NCI-H187 treated with DMSO at 0.1 percent for 48 hours (cell line): ENCODE results near the gene PPP2R2B.

Source experiments
- DNase-seq: peaks from one replicate; lab custom pipeline; 2025; lab: John Stamatoyannopoulos, UW

Gene PPP2R2B

DNA sequence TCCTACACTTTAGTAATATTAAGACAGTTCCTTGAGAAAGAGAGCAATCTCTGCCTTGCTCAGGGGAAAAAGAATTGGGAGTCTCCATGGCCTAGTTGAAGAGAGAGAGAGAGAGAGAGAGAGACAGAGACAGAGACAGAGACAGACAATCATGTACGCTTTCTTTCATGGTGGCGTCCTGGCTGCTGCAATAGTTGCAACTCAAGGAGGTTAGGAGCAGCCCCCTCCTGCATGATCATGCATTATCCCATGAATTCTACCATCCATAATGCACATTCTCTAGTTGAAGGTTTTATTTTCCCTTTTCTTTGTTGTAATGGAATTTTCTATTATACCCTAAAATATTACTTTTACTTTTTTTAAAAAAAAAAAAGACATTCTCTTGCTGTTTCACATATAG lies 50.7 kb downstream of the PPP2R2B start:
- no peak for DNase-seq

- DNase-seq: no peak
These were observed 53.5 kb downstream of the PPP2R2B start for GRCh38 chr5:146825033-146825432.

DNA sequence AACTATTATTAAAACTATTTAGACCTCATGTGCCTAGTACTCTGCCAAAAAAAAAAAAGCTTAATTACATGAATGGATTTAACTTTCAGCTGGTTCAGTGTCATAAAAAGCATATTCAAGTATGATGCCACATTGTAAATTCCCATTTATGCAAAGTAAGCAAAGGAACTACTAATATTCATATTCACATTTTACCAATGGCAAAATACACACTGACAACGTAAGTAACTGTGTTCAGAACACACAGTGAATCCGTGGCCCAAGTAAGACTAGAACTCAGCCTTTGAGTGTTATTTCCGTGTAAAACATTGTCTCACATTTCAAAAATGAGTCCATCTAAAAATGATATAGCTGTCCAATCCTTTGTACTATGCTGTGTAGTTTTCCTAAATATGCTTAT lies 56.8 kb downstream of the PPP2R2B start:
- DNase-seq: no peak

DNA sequence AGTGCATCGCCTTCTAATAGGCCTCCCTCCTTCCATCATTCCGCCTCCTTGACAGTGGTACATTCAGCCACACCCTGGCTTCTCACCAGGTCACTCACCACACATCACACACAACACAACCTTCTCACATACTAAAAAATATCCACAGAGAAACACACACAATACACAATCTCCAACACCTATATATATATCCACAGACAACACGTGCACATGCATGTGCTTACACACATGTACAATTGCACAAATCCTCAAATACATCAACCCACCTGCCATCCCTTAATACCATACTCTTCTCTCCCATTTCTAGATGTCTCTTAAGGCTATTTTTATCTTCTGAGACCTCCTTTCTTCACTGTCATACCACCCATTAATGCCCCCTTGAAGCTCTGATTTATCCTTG lies 57.6 kb downstream of the PPP2R2B start:
- DNase-seq: no peak

DNA sequence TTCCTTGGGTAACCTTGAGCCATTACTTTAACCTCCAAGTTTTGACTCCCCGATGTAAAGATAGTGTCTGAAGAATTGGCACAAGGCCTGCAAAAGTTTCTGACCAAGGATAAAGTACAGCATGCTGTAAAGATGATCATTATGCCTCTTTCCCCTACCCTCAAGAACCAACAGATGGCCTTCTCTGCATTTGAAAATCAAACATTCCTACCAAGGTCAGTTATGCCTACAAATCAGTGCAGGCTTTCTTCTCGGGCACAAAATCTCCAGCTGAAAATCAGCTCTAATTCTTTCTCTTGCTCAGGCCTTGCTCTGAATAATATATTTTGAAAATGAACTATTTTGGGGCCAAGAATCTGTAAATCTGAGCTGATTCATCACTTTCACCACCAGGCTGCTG lies 59.7 kb downstream of the PPP2R2B start:
- no peak for DNase-seq

GRCh38 chr5:146817973-146818372 lies 60.6 kb downstream of the PPP2R2B start:
- no peak for DNase-seq

- DNase-seq: peak; percentile 75
These were observed 61.7 kb downstream of the PPP2R2B start for GRCh38 chr5:146816775-146817387.

- no peak for DNase-seq
These were observed 63.1 kb downstream of the PPP2R2B start for GRCh38 chr5:146815411-146815810.

DNA sequence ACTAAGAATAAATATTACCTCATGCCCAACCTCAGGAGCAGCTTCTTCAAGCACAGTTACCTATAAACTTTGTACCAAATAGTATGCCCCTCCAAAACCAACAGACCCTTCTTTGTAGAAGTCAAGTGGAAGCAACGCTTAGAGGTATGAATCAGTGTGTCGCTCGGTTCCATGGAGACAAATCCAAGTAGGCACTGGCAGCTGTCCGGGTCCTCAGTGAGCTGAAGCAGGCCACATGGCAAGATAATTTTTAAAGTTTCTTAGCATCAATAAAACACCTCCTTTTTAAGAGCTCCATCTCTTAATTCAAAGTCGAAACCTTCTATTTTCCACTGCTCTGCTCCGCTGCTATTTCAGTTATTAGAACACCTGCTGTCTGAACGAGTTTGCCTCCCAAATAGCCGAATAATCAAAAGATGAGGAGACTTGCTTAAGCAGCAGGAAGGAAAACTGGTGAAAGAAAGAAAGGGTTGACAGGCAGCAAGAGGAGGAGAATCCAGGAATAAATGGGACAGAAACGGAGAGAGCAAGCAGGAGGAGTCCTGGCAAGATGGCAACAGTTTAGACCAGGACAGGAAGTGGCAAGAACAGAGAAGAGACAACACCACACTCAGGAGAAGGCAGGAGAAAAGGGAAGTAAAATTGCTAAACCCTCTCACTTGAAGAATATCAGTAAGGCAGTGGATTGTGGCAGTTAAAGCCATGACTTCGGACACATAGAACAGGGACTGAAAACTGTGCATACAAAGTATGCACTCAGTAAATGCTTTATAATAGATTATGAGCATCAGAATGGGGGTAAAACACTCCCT lies 65.0 kb downstream of the PPP2R2B start:
- DNase-seq: no peak

- no peak for DNase-seq
These were observed 73.5 kb downstream of the PPP2R2B start for GRCh38 chr5:146805081-146805480.

DNA sequence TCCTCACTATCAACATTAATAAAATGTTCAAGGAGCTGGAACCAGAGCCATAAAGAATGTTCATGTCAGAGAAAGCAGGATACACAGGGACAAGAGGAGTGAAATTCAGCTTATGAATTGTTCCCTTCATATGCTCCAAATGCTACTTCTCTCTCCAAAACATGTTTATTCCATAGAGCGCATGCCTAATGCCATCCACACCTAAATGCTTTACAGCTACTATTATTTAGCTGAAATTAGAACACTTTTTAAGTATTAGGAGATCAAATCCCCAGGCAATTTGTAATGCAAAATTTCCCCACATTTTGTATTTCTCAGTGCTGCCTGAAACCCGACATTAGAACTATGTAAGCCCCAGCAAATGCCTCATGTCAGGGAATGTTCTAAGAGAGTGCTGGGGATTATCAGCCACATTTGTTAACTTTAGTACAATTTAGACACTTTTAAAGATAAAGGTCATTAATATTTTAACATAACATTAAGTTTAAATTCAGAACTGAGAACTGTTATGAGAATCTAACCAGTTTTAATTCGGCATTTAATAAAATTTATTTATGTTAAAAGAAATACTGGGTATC lies 75.5 kb downstream of the PPP2R2B start:
- DNase-seq: no peak

DNA sequence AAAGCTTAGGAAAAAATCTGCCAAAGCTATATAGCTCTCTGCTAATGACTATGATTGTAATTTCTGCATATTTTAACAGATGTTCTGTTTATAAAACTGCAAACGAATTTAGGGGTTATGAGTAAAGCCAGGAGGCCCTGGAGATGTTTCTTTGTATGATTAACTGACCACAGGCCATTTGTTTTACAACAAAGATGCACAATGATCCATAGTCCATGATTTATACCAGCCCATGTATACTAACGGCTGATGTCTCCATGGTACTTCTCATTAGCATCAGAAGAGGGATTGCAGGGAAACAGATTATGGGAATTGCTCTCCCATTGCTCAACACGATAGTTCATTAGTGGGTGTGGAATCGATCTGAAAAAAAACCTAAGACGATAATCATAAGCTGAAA lies 78.9 kb downstream of the PPP2R2B start:
- DNase-seq: no peak

GRCh38 chr5:146799231-146799630 lies 79.3 kb downstream of the PPP2R2B start:
- no peak for DNase-seq

GRCh38 chr5:146797658-146798057 lies 80.9 kb downstream of the PPP2R2B start:
- DNase-seq: peak; percentile 39

GRCh38 chr5:146796911-146797310 lies 81.6 kb downstream of the PPP2R2B start:
- DNase-seq: no peak

- no peak for DNase-seq
These were observed 82.4 kb downstream of the PPP2R2B start for GRCh38 chr5:146796144-146796543.

DNA sequence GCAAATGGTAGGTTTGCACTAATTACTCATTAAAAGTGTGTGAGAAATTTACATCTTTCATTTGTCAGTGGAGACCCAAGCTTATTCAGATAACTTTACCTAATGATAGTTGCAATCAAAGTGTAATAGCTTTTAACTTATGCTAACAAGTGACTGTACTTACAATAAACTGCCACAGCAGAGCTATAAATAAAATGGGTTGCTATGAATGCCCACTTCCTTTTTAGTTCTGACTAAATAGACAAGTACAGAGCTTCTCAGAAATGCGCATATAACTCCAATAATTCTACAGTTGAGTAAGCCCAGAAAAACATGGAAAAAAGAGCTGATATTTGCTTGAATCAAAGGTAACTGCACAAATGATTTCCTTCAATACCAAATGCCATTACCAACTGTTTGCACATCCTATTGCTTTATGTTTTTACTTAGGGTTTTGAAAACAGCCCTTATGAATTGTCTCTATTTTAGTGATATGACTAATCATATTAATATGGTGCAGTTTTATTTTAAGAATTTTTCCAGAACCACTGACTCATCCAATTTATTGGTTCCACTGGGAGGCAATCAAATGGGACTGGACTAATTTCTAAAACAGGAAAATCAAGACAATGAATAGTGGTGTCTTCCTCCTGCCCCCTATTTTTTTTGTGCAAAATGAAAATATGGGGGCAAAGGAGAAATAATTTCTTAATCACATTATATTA lies 84.1 kb downstream of the PPP2R2B start:
- DNase-seq: no peak

DNA sequence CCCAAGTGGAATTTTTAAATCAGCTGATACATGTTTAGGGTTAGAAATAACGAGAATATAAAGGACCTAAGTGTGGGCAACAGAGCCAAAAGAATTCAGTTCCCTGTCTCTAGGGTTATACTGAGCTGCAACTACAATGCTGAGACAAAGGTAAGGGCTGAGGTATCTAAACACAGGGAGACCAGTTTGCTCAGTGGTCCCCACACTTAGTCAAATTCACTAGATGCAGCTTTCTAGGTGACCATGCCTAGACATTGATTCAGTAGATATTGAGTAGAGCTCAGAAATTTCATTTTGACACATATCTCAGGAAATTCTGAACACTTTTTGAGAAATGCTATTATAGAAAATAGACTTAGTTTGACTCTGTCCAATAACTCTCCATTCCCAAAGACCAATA lies 84.8 kb downstream of the PPP2R2B start:
- DNase-seq: no peak

GRCh38 chr5:146791471-146791870 lies 87.1 kb downstream of the PPP2R2B start:
- no peak for DNase-seq

DNA sequence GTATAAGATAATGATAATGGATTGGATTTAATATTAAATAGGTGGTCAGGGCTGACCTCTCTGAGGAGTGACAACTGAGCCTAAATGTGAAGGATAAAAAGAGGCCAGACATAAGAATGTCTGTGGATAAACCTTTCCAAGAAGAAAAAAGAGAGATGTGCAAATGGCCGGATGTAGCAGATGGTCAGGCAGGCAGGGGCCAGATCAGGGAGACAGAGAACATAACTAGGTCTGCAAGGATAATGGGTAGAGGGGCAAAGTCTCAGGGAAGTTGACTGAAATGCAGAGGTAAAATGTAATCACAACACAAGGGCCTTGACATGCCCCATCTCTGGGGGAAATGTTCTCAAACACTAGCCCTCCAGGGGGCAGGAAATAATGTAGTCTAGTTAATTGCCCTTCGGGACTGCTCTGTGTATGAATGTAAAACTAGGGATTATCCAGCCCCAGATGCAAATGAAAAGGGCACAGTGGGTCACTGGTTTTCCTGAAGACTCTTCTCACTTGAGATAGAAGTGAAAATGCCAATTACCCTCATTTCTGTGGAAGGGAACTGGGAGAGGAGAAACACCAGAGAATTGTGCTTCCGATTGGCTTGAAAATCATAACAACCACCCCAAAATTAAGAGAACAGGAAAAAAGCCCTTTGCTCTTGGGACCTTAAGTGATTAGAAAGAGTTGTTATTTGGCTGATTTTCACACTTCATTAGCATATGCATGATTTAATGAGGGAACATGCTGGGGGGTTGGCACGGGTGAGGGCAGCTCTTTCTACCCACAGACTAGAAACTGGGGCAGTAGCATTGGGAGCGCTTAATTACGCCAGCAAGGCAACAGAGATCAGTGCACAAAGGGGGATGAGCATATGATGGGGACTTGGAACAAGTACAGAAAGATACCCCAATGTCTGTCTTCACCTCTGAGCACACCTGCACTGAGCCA lies 88.6 kb downstream of the PPP2R2B start:
- no peak for DNase-seq

GRCh38 chr5:146788898-146789297 lies 89.7 kb downstream of the PPP2R2B start:
- DNase-seq: no peak

DNA sequence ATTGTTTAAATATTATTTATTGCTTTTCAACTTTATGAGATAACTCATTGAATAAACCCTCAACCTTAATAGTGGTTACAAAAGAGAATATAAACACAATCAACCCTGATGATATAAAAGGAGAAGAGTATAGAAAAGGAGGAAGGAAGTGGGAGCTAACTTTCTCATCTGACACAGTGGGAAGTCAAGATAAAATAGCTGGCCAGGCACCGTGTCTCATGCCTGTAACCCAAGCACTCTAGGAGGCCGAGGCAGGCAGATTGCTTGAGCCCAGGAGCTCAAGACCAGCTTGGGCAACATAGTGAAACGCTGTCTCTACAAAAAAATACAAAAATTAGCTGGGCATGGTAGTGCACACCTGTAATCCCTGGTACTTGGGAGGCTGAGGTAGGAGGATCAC lies 93.5 kb downstream of the PPP2R2B start:
- DNase-seq: no peak
